Aortic smooth muscle cell (primary cell): ENCODE results near the gene SLC9A9. TPM values are rescaled to one million over a fixed set of nuclear protein-coding genes. Genes with fewer than 3 reads are reported as not detected.

Experiments
- total RNA-seq: library from RNA; depleted of rRNA; stranded (reverse); fragments of >200 nt; gene quantifications from 2 replicates; pipeline ENCODE4 v1.2.3, GENCODE V29; 2014

Gene SLC9A9
- total RNA-seq = 5.4 and 9.5 TPM in 2 replicates

DNA sequence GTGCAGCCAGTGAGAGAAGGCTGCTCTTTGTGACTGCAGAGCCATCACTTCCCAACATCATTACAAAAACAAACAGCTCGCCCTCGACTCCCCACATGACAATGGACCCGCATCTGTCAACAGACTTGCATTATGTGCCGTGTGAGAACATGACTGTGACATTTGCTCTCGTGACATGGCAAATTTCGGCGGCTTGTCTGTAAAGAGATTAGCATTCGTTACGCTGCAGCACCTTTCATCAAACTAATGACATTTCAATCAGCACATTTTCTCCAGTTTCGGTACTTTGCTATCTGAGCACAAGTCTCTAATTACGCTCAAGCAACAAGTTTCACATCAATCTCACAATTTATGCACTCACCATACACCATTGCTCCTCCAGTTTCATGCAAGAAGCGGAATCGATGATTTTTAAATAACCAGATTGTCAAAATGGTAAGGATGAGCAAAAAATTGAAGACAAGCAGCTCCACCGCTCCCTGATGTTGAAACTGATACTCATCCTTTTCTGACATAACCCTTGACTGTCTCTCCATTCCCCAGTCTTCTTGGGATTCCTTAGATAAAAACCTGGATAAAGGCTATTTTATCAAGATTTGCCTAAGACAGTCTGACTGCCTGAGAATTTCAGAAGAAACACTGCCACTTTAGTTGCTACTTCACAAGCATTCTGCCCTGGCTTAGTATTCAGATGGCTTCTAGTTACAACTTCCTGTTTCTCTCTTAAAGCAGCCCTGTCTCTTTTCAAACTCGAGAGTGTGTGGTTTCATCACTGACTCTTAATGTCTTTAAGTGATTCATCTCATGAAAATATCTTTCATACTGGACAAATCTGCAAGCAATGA is at the start of gene SLC9A9:
SLC9A9 (minus strand) TSS at position 682 of the 845 bp plus-strand sequence; CDS start at position 536, 146 bp downstream.

Other genes with a start within 250 kb of the SLC9A9 start
- 50.5 and 73.6 TPM in 2 replicates for gene DIPK2A, start 123.4 kb upstream of the SLC9A9 start, total RNA-seq